ENCODE results near the gene MDFI.

The MDFI gene

DNA sequence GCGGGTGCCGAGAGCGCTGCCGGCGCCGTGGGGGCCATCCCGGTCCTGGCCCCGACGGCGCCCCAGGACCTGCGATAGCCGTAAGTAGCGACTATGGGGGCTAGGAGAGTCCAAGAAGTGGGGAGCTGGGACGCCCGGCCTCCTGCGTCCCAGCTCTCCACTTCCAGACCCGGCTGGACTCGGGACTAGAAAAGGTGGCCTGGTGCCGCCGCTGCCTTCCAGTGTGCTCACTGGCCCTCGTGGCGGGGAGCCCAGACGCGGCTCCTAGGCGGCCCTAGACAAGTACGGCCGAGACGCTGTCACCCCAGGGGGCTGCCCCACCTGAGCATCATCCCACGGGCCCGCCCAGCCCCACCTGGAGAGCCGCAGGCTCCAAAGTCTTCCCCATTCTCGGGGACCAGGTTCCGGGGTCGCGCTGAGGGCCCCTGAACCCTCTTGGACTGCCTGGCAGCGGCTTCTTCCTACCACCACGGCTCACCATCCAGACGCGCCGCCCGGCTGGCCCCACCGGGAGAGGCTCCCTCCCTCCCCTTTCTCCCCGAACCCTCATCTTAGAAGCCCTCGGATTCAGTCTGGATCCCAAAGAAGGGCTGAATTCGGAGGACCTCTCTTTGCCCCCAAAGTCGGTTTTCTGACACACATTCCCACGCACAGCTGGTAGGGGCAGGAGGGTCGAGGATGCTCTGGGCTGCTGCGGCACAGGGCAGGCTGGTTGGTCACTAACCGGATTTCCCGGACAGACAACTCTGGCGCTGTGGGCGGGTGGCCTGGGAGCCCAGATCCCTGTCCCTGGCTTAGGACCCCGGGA lies 870 bp upstream of the MDFI start:
- no peak overlapping the region for H3K4me3 ChIP-seq (ENCODE audit: low read length)
- peaks cover 96% of the 10 kb centered on the region for H3K27me3 ChIP-seq (ENCODE audit: control insufficient read depth, insufficient read depth, low read length)
- H3K4me1 ChIP-seq (ENCODE audit: control insufficient read depth, insufficient read depth, low read length) = peaks cover 4% of the 10 kb centered on the region
- peak overlapping the region; percentile 69 for H3K4me2 ChIP-seq (ENCODE audit: low read length)
- H3K36me3 ChIP-seq (ENCODE audit: insufficient read depth, low read length) = no peaks in the 10 kb centered on the region
- no peaks in the 10 kb centered on the region for H3K9me3 ChIP-seq (replicated peaks; ENCODE audit: low read length)
- no peak overlapping the region for H3K9ac ChIP-seq (ENCODE audit: low read depth, low read length)

DNA sequence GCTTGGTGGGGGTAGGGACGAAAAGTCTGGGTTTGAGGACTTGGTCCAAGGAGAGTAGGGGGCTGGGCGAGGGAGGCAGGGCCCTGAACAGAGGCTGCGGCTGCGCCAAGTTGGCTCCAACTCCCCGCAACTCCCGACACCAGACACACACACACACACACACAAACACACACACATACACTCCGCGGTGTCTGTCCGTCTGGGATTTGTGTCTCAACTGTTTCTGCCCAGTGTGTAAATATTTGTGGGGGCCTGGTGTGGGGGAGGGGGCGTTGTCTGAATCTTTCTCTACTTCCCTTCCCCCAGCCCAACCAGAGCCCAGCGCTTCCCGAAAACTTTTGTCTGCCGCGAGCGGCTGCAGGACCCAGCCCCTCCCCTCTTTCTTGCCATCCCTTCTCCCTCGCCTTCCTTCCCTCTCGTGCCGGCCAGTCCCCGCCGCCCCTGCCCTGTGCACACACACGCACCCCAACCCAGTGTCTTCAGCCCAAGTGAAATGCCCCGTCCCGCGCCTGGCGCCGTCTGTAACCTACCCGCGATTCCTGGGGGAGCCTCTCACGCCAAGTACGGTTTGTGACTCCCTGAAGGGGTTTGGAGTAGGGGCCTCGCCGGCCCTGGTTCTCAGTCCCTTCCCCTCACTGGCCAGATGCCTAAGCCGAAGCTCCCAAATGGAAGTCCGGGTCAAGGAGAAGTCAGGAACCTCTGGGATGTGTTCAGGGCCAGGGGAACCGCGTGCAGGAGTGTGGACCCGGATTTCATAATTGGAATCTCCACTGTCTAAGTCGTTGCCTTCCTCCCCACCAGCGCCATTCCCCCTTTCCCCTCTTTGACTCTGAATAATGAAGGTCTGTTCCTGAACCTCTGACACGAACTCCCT lies 904 bp downstream of the MDFI start:
- Histone ChIP-seq H3K9me3 (replicated peaks; ENCODE audit: low read length) (no peaks in the 10 kb centered on the region), H3K9ac (ENCODE audit: low read depth, low read length) (no peak overlapping the region), H3K36me3 (ENCODE audit: insufficient read depth, low read length) (no peaks in the 10 kb centered on the region), H3K4me2 (ENCODE audit: low read length) (peak overlapping the region; percentile 69), H3K4me1 (ENCODE audit: control insufficient read depth, insufficient read depth, low read length) (peaks cover 4% of the 10 kb centered on the region), H3K27me3 (ENCODE audit: control insufficient read depth, insufficient read depth, low read length) (peaks cover 95% of the 10 kb centered on the region), H3K4me3 (ENCODE audit: low read length) (peak overlapping the region; percentile 39)

GRCh38 chr6:41639809-41640371 lies 1.6 kb downstream of the MDFI start:
- Histone ChIP-seq H3K9me3 (replicated peaks; ENCODE audit: low read length) (no peaks in the 10 kb centered on the region), H3K4me2 (ENCODE audit: low read length) (no peak overlapping the region), H3K27me3 (ENCODE audit: control insufficient read depth, insufficient read depth, low read length) (peaks cover 96% of the 10 kb centered on the region), H3K4me1 (ENCODE audit: control insufficient read depth, insufficient read depth, low read length) (peaks cover 4% of the 10 kb centered on the region), H3K36me3 (ENCODE audit: insufficient read depth, low read length) (no peaks in the 10 kb centered on the region), H3K9ac (ENCODE audit: low read depth, low read length) (no peak overlapping the region), H3K4me3 (ENCODE audit: low read length) (no peak overlapping the region)

GRCh38 chr6:41640426-41640825 lies 2.2 kb downstream of the MDFI start:
- Histone ChIP-seq H3K4me3 (ENCODE audit: low read length) (no peak overlapping the region), H3K9me3 (replicated peaks; ENCODE audit: low read length) (no peaks in the 10 kb centered on the region), H3K27me3 (ENCODE audit: control insufficient read depth, insufficient read depth, low read length) (peaks cover 96% of the 10 kb centered on the region), H3K9ac (ENCODE audit: low read depth, low read length) (no peak overlapping the region), H3K4me1 (ENCODE audit: control insufficient read depth, insufficient read depth, low read length) (peaks cover 4% of the 10 kb centered on the region), H3K4me2 (ENCODE audit: low read length) (no peak overlapping the region), H3K36me3 (ENCODE audit: insufficient read depth, low read length) (no peaks in the 10 kb centered on the region)

- Histone ChIP-seq H3K27me3 (ENCODE audit: control insufficient read depth, insufficient read depth, low read length) (peaks cover 96% of the 10 kb centered on the region), H3K36me3 (ENCODE audit: insufficient read depth, low read length) (no peaks in the 10 kb centered on the region), H3K4me3 (ENCODE audit: low read length) (no peak overlapping the region), H3K4me2 (ENCODE audit: low read length) (no peak overlapping the region), H3K9me3 (replicated peaks; ENCODE audit: low read length) (no peaks in the 10 kb centered on the region), H3K9ac (ENCODE audit: low read depth, low read length) (no peak overlapping the region), H3K4me1 (ENCODE audit: control insufficient read depth, insufficient read depth, low read length) (peaks cover 4% of the 10 kb centered on the region)
Measured at GRCh38 chr6:41641352-41641925, 3.2 kb downstream of the MDFI start.

DNA sequence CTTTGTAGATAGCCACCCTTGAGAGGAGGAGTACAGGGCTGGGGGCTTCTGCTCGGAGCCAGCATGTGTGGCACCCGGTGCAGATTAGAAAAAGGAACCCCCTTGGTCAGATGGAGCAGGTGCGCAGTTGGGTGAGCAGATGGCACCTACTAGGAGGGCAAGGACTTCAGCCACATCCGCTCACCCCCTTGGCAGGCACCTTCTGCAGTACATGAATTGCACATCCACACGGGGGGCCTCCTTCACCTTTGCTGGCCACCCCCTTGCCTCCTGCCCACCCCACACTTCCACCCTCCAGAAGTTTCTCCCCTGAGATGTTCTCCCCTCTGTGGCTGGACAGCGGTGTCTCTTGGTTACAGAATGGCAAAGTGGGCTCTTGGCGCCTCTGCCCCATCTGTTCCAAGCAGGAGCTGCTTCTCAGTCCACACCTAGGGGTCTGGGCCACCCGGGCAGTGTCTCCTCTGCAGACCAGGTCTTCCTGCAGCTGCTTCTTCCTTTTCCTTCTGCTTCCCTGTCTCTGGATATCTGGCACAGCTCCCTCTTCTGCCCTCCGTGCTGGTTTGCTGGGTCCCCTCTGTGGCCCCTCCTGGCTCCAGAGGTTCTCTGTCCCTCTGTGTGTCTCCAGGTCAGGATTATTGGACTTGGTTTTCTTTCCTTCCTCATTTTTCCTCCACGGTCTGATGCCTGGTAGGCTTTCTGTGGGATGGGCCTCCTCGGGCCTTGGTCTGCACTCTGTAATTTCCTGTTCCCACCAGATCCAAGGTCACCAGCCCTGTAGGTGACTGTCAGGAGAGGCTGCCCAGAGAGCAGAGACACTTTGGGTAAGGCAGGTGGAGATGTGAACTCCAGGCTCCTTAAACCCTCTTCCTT lies 4.1 kb downstream of the MDFI start:
- peaks cover 97% of the 10 kb centered on the region for H3K27me3 ChIP-seq (ENCODE audit: control insufficient read depth, insufficient read depth, low read length)
- no peak overlapping the region for H3K9ac ChIP-seq (ENCODE audit: low read depth, low read length)
- no peak overlapping the region for H3K4me2 ChIP-seq (ENCODE audit: low read length)
- no peaks in the 10 kb centered on the region for H3K36me3 ChIP-seq (ENCODE audit: insufficient read depth, low read length)
- no peak overlapping the region for H3K4me3 ChIP-seq (ENCODE audit: low read length)
- no peaks in the 10 kb centered on the region for H3K9me3 ChIP-seq (replicated peaks; ENCODE audit: low read length)
- H3K4me1 ChIP-seq (ENCODE audit: control insufficient read depth, insufficient read depth, low read length) = peaks cover 6% of the 10 kb centered on the region

- Histone ChIP-seq H3K36me3 (ENCODE audit: insufficient read depth, low read length) (no peaks in the 10 kb centered on the region), H3K4me1 (ENCODE audit: control insufficient read depth, insufficient read depth, low read length) (peaks cover 7% of the 10 kb centered on the region), H3K9me3 (replicated peaks; ENCODE audit: low read length) (no peaks in the 10 kb centered on the region), H3K27me3 (ENCODE audit: control insufficient read depth, insufficient read depth, low read length) (peaks cover 89% of the 10 kb centered on the region), H3K9ac (ENCODE audit: low read depth, low read length) (no peak overlapping the region), H3K4me2 (ENCODE audit: low read length) (no peak overlapping the region), H3K4me3 (ENCODE audit: low read length) (no peak overlapping the region)
Measured at GRCh38 chr6:41642960-41643898, 5.0 kb downstream of the MDFI start.

DNA sequence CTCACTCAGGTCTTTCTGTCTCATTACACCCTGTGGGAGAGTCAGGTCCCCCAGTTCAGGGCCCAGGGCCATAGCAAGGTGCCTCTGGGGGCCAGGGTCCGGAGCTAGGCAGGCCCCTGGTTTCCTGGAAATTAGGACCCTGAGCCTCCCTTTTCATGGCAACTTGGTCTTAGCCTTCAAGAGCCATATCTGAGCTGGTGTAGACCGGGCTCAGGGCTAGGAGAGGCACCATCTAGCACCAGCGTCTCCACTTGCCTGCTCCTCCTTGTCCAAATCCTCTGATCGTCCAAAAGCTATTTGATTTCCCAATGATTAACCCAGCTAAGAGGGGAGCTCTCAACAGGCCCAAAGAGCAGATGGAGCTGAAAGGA lies 5.6 kb downstream of the MDFI start:
- no peak overlapping the region for H3K4me2 ChIP-seq (ENCODE audit: low read length)
- H3K27me3 ChIP-seq (ENCODE audit: control insufficient read depth, insufficient read depth, low read length) = peaks cover 83% of the 10 kb centered on the region
- H3K9me3 ChIP-seq (replicated peaks; ENCODE audit: low read length) = no peaks in the 10 kb centered on the region
- peaks cover 11% of the 10 kb centered on the region for H3K4me1 ChIP-seq (ENCODE audit: control insufficient read depth, insufficient read depth, low read length)
- H3K9ac ChIP-seq (ENCODE audit: low read depth, low read length) = no peak overlapping the region
- H3K4me3 ChIP-seq (ENCODE audit: low read length) = no peak overlapping the region
- no peaks in the 10 kb centered on the region for H3K36me3 ChIP-seq (ENCODE audit: insufficient read depth, low read length)

DNA sequence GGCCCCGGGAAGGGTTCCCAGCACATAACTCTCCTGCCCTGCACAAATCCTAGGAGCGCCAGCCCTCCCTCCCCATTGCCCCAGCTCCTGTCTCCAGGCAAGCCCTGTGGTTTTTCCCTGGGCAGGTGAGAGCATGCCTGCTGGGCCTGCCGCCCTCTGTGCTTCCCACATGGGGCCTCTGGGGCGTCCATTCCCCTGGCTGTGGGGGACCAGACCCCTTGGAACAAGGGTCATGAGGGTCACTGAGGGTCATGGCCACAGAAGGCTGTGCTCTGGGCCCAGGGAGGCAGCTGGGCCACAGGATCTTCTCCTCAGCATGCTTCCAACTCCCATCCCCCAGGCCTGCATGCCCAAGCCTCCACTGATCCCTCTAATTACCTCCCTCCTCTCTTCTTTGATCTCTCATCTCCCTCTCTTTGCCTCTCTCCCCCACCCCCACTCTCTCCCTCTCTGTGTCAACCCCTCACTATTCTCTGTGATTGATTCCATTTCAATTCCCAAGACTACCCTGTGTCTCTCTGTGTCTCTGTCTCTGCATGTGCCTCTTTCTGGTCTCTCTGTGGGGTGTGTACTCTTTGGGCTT lies 6.1 kb downstream of the MDFI start:
- Histone ChIP-seq H3K4me1 (ENCODE audit: control insufficient read depth, insufficient read depth, low read length) (peaks cover 16% of the 10 kb centered on the region), H3K36me3 (ENCODE audit: insufficient read depth, low read length) (no peaks in the 10 kb centered on the region), H3K4me3 (ENCODE audit: low read length) (no peak overlapping the region), H3K4me2 (ENCODE audit: low read length) (no peak overlapping the region), H3K27me3 (ENCODE audit: control insufficient read depth, insufficient read depth, low read length) (peaks cover 83% of the 10 kb centered on the region), H3K9ac (ENCODE audit: low read depth, low read length) (no peak overlapping the region), H3K9me3 (replicated peaks; ENCODE audit: low read length) (no peaks in the 10 kb centered on the region)
